Inflammatory macrophage (primary cell): ENCODE results near the gene PRDX3.

Source experiments
- DNase-seq, 2 donors: peaks; one replicate each; pipeline ENCODE4 v3.0.0-alpha.2; 2020 to 2022
- total RNA-seq, 18 experiments: gene quantifications; one replicate each; lab custom pipeline; 2026; ENCODE audit warnings: mixed read lengths in 6 of 18, inconsistent platforms in 2 of 18; lab: John Stamatoyannopoulos, UW

The PRDX3 gene
- total RNA-seq, result 148 to 348 (median 250) reads per million in 18 experiments

DNA sequence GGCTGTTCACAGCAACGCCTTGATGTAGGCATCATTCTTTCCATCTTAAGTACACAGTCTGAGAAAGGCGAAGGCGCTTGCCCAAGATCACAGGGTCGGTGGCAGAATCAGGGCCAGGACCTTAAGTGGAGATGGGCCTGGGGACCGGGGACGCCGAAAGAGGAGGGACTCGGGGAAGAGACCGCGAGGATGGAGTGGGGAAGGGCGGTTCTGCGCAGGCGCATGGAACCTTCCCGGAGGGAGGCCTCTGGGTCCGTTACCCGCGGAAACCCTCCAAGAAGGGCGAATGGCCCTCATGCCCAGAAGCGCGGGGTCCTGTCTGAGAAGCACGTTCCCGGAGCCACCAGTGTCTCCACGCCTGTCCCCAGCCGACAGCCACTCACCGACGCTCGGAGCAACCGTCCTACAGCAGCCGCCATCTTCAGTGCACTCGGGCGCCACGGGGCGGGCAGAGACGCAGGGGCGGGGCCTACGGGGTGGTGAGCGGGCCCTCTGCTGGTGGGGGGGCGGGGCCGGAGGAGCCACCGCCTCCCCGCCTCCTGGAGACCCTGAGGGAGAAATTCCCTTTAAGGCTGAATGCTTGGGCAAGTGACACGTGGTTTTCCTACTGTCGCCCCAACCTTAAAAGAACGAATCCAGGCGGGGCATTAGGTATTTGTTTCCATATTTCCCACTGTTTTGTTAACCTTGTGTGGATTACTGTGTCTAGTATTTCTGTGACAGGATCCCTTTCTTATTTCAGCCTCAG lies at the start of gene PRDX3:
Gene PRDX3 (minus strand): TSS at position 441 of the 748 bp plus-strand sequence. CDS start 22 bp downstream, at position 419.
- peak; percentile 85 to 89 for DNase-seq

DNA sequence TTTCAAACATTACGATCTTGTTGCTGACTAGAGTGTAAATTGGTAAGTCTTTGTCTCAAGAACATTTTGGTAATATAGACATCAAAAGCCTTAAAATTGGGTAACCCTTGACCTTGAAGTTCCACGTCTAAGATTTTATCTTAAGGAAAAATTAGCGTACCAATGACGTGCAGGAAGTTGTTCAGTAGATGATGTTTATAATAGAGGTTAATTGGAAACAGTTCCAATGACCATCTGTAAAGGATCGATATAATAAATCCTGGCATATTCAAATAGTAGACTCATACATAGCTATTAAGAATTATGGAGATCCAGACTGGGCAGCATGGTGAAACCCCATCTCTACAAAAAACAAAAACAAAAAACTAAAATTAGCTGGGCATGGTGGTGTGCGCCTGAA lies 49.2 kb upstream of the PRDX3 start:
- no peak for DNase-seq

DNA sequence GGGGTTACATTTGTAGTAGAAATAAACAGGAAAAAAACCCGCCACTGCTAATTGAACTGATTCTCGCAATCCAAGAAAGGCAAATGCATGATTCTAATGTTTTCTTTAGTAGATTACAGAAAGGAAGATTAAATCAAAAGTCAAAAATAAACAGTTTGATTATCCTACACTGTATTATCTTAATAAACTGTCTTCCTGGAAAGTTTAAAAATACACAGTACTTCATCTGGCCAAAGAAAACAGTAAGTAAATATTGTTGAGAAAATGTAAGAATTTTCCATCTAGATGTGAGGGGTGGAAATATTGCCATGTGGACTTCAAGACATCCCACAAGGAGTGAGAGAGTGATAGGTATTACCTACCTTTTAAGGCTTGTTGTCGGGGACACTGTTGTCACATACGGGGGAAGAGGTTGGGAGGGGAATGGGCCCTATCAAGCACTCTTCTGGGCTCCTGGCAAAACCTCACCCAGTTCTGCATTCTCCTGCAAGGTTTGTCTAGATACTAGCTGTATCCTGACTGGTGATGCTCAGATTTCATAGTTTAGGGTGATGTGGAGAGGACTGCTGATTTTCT lies 46.6 kb upstream of the PRDX3 start:
- no peak for DNase-seq

DNA sequence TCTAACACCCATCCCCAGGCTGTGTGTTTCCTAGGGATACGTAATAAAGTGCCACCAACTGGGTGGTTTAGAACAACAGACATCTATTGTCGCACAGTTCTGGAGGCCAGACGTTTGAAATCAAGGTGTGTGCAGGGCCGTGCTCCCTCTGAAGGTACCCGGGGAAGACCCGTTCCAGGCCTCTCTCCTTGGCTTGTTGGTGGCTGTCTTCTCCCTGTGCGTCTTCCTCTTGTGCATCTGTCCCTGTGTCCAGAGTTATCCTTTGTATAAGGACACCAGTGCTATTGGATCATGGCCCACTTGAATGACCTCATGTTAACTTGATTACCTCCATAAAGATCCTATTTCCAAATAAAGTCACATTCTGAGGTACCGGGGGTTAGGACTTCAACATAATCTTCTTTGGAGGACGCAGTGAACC lies 44.4 kb upstream of the PRDX3 start:
- no peak for DNase-seq

DNA sequence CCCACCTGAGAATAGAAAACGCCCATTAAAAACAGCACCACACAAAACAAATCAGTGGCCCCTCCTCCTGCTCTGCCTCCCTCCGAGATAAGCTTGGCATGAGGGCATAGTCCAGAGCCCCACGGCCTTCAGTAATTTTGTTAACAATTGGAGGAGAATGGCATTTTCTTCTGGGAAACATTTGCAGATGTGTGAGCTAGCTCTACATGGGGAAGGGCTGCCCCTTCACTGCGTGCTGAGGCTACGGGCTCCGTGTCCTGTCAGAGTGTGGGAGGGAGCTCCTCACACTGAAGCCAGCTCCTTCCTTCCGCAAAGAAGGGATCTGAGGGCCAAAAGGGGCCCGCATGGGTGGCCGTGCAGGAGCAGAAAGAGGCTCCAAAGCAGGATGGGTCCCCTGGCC lies 43.9 kb upstream of the PRDX3 start:
- peak; percentile 19 to 41 for DNase-seq

DNA sequence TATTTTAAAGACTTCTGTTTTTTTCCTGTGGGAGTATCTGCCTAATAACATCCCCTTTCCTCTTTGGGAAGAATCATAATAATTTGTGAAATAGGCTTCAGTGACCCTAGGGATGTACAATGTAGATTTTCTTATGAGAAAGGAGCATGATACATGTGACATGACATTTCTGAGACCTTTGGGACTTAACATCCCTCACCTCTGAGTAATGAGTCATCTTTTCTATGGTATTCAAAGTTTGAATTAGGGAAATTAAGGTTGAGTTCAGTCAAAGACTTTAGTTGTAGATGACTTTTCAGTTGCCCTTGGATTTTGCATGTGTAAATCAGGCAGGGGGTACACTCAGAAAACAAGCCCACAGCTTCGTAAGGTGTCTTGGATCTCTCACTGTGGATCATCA lies 43.1 kb upstream of the PRDX3 start:
- no peak for DNase-seq

DNA sequence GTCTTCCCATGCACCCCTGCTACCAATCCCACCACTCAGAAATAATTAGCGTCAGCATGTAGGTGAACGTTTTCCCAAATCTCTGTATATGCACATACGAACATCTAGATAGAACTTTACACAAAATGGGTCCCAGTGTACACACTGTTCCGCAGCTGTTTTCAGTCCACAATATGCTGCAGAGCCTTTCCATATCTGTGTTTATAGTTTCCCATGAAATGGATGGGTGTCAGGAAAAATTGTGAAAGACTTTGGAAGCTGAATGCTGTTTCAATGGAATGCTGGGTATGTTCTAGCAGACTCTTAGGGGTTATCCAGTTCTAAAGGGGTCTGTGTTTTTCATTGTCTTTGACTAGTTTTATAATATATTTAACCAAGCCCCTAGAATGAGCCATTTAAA lies 42.6 kb upstream of the PRDX3 start:
- no peak for DNase-seq

DNA sequence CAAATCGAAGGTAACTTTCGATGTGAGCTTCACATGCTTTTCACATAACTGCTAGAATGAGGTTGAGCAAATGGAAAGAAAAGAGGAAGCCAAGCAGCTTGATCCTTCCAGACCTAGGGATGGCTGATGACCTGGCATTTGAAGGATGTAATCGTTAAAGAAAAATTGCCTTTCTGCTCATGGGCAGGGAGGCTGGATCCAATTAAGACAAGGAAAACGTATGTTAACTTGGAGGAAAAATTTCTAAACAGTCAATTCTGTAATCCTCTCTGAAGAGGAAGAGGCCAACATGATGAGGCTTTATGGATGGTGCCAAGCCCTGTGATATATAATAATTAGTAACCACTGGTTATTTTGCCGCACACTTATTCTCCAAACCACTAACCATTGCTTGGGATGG lies 41.3 kb upstream of the PRDX3 start:
- DNase-seq, result no peak

DNA sequence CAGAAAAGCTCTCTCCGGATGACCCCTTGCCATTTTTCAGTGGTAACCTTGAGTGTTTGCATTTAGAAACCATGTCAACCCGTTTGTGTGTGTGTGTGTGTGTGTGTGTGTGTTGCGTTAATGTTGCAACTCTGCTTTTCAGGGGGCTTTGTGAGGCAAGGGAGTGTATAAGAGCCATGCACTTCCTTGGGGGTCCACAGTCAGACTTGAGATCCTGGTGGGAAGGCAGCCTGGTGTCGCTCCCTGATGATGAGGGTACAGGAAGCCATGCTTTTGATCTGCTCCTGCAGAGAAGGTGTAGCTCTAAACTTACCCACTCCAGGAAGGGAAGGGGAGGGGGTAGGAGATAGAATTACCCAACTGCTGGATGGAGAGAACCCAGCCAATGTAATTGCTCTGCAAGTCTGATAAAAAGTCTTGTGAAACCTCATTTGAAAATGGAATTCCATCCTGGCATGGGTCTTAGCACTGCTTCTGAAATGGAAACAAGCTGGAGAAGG lies 39.4 kb upstream of the PRDX3 start:
- DNase-seq, result no peak

DNA sequence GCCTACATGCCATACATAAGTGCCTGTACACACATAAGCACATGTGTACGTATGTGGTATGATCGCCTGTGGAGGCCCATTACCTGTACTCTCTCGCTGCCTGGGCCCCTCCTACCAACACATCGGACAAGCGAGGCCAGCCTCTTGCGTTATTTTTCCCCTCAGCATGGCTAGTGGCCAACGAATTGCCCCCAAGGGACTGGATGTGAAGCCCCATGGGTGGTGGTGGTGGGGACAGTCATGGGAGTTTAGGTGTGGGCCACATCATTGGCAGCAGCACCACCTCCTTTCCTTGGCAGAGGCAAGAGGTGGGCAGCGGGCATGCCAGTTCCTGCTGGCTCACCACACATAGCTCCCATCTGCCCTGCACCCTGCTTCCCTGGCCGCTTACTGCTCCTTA lies 38.8 kb upstream of the PRDX3 start:
- DNase-seq, result no peak

DNA sequence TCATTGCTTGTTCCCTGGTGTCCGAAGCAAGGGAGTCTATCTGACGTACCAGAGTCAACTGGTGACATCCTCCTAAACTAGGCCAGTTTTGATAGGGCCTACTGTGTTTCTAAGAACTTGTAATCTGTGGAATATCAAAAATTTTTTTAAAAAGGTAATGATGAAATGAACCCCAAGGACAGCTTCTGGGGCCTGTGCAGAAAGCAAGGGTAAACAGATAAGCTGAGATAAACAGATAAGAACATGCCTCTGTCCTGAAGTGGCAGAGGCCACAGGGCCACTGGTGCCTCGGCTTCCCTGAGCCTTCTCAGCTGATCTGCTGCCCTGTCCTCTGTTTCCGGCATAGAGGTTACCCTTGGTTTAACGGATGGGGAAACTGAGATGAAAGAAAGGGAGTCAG lies 37.5 kb upstream of the PRDX3 start:
- DNase-seq, result no peak

DNA sequence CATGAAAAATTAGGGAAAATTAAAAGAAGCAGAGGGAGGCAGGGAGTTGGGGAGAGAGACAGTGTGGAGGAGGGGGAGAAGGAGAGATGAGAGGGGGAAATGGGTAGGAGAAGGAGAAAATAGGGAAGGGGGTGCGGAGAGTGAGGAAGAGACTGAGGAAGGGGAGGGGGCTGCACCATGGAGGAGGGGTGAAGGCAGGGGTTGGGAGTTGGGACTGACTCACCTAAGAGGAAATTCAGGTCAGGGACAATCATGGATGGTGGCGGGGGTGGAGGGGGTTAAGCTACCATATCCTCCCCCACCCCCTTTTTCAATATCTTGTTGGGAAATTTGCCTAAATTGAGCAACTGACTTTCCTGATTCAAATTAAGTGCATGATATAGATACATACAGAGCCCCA lies 36.8 kb upstream of the PRDX3 start:
- DNase-seq, result no peak

DNA sequence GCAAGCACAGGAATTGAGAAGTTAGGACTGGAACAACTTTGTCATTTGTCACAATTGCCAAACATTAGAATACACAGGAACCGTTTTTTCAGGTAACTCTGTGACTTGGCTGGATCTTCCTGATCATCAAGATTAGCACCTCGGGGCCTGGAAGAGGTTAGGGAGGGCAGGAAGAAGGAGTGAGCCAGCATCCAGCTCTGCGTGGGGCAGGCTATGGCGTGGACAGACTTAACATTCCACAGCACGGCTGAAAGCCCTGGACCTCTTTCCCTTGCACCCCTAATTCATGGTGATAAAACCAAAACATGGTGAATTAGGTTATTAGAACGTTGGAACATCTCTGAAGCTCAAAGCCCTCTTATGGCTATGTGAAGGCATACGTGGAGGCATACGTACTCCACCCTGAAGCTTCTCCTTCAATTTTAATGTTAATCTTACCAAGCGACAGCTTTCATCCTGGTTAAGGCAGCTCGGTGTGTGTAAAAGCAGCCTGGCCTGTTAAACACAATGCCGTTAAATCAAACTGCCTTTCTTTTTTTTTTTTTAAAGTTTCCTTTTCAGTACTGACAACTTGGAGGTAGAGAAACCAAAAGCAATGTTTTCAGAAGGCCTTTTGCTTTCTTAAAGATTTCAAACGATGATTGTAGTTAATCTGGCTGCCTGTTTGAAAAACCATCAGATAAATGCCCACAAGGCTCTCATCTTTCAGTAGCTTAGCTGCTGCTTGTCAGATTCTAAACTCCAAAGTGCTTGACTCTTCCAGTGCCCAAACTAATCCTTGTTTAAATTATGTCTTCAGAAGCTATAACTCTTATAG lies 33.2 kb upstream of the PRDX3 start:
- DNase-seq, result no peak

DNA sequence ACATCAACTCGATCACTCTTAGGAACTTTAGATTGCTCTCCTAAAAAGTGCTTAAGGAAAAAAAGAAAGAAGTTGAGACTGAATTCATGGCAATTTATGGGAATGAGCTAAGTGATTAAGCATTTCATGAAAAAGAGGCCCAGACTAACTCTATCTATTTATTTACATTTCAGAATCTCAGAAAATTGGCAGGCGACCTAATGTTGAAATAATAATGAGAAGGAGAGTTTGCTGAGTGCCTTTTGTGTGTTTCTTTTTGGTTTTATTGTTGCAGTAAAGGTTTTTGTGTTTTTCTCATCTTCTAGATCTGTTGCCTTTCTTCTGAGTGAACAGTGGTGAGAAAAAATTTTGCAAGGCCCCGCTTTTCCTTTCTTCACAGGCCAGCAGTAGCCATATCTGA lies 32.6 kb upstream of the PRDX3 start:
- no peak for DNase-seq

DNA sequence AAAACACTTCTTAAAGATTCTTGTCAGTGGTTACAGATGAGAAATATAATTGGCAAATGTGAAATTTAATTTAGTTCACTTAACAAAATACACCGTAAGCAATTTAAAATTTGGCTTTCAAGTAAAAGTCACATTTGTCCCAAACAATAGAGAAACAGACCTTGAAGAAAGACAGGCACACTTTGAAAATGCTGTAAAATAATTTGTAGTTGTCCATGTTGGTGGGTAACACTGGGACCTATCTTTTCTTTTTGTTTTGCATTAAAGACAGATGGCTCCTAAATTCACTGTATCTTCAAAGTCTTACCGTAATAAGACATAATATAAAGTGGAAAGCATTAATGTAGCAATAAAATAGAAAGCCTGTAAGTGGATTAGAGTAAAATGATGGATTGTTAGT lies 32.0 kb upstream of the PRDX3 start:
- DNase-seq, result no peak

DNA sequence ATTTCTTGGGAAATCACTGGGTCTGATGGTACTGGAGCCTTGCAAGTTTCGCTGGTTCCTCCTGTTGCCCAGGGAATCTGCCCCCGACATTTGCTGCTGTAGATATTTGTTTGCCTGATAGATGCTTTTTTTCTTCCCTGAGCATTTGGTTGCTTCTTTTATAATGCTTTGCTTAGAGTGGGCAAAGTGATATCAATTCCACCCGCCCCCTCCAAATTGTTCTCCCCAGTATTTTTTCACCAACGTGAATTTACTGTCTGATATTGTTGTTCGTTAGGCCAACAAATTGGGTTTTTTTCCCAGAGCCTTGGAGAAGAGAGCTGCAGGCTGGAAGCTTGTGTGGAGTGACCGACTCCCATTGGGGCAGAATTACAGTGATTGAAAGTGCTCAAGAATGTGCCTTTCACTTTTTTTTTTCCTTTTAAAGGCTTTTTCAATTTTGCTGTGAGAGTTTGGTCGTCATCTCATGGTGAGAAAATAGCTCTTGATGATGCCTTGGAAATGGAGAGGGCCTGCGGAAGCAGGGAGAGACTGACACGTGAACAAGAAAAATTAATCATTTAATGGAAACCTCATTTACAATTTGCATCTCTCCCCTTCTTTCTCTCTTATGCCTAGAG lies 31.2 kb upstream of the PRDX3 start:
- no peak for DNase-seq

DNA sequence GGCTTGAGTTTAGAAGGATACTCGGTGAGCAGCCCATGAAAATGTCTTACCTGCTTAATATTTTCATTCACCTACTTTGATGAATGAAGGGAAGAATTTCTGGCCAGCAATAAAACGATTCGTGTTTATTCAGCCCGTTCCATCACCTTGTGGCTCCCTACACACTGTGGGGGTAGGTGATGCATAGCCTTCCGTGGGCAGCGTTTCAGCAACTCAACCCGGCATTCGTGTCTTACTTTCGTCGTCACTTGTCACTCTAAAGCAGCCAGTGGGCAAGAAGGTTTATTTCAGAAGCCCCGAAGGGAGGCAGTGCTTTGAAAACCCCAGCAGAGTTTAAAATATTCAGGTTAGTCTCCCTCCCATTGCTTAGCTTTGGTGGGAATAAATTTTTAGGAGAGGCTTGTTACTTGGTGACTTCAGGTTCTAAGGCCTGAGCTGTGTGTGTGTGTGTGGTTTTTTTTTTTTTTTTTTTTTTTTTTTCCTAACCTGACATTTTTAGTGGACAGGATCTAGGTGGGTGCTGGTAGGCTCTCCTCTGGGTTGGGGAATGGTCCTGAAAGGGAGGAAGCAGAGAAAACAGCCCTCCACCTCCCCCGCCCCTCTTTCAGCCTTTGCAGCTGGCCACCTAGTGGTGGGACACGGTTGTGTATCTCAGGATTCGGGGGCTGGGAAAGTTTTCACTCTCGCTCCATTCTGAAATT lies 30.6 kb upstream of the PRDX3 start:
- DNase-seq, result peak; percentile 24 to 35

DNA sequence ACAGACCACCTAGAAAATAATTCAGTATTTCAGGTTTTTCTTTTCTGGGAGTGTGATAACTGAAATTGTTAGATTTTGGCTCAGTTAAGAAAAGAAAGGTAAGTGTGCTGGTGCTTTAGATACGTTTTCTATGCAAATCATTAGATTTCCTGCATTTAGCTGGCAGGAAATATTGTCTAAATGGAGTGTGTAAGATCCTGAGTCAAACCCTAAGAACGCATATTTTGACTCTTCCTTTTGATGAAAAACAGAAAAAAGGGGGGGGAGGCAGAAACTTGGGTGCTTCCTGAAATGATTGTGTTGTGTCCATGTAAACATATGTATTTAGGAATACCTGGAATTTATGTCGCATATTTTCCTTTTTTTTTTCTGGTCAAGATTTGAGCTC lies 29.9 kb upstream of the PRDX3 start:
- no peak for DNase-seq

DNA sequence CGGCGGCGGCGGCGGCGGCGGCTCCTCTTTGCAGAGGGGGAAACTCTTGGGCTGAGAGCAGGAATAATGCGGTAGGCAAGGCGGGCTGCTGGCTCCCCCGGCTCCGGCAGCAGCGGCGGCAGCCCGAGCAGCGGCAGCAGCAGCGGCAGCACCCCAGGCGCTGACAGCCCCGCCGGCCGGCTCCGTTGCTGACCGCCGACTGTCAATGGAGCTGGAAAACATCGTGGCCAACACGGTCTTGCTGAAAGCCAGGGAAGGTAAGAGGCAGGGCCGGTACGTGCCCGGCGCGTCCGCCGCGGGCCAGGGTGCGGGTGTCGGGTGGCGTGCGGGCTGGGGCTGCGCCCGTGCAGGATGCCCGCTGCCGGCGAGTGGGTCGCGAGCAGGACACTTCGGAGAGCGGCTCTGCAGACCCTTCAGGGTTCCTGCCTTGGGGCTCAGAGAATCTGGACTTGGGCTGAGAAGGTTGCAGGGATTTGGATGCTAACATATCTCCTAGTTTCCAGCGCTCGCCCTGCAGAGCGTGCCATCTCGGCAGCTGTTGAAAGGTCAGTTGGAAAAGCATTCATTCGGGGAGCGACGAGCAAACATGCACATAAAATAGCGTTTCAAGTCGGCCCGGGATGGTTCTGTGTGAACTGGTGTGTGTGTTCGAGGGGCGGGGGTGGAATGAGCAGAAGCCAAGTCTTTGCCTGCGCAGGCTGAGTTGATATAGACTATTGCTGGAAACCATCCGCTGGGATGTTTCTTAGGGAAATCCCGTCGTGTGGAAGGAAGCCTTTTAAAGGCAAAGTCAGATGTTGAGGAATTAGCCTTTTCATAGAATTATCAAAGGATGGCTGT lies 29.3 kb upstream of the PRDX3 start:
- peak in 1 of 2 donors; percentile 16 for DNase-seq

DNA sequence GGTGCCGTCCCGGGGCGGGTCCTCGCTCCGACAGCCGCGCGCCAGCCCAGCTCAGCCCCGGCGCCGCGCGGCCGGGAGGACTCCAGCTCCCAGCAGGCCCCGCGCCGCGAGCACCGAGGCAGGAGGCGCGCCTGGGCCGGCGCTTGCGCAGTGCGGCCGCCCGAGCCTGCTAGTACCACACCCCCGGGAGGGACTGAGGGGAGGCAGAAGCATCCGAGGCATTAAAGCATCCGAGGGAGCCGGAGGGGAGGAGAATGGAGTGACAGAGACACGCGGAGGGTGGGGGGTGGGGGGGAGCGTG lies 28.7 kb upstream of the PRDX3 start, which contains the start of gene GRK5:
Gene GRK5 (plus strand): TSS at position 206 of the 301 bp plus-strand sequence. CDS start 347 bp downstream, outside the sequence.
- DNase-seq, result peak; percentile 93 to 96

DNA sequence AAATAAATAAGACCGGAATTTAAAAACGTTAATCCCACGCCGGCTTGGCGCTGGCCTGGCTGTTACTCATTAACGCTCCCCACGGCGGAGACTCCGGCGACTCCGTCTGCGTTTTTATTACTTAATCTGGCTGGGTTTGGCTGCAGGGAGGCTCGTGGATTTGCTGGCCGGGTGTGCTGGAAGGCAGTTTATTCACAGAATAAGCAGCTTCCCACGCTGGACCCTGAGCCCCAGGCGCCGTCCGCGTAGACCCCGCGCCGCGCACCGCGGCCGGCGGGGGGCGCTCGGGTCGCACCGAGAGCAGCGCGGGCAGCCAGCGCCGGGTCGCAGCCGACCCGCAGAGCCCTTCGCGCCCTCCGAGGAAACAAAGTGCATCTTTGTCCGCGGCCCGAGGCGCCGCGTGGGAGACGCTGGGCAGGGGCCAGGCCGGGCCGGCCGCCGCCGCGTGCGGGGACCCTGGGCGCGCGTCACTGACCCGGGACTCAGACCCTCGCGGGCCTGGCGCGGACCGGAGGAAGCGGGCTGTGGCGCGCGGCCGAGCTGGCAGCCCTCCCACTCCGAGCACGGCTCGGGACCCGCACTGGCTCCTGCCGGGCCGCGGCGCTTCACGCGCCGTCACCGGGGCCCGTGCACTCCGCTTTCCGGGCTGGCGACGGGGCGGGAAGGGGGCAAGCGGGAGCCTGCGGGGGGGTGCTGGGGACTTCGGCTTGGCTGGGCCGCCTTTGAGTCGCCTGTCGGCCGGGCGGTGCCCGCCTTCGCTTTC lies 28.2 kb upstream of the PRDX3 start:
- DNase-seq, result peak; percentile 57 to 71
